Neuron (in vitro differentiated cells): ENCODE data around the gene HOXA13.

Experiments used
- H2AFZ ChIP-seq: one replicate; pipeline ENCODE4 v1.6.1; 2013; ENCODE audit warnings: low read depth, mild to moderate bottlenecking, inconsistent platforms, low read length, moderate library complexity
- H3K27me3 ChIP-seq: one replicate; pipeline ENCODE4 v1.6.1; 2013; ENCODE audit warnings: low read length; ENCODE audit not compliant: insufficient read depth
- H3K36me3 ChIP-seq: one replicate; pipeline ENCODE4 v1.6.1; 2013; ENCODE audit warnings: low read length; ENCODE audit not compliant: insufficient read depth
- H3K4me1 ChIP-seq: one replicate; pipeline ENCODE4 v1.6.1; 2013; ENCODE audit warnings: low read length; ENCODE audit not compliant: insufficient read depth
- H3K4me3 ChIP-seq: 2 replicates; pipeline ENCODE4 v1.5.1; 2013; ENCODE audit warnings: mild to moderate bottlenecking, low read length, moderate library complexity
- H3K9me3 ChIP-seq: one replicate; pipeline ENCODE4 v1.6.1; 2013; ENCODE audit warnings: low read length

The HOXA13 gene

DNA sequence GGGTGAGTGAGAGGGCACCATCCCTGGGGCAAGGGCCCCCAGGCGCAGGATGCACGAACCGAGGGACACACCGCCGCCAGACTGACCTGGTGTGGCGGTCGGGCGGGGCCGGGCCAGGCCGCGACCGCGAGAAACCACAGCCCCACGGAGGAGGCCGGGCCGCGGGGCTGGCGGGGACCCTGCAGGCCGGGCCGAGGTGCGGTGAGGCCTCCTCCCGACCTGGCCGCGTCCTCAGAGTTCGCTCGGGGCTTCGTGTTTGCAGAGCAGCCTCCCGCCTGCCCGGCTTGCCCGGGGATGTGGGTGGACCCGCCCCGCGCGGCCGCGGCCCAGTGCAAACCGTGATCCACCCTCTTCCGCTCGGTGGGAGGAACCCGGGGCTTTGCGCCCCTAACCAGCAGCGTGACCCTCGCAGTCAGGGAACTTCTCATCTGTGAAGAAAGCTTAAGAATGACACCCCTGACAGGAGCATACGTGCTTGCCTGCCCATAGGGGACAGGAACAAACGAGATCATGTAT lies 20.6 kb upstream of the HOXA13 start:
- Histone ChIP-seq H3K4me3 (no peak overlapping the region), H3K4me1 (no peaks in the 10 kb centered on the region), H3K27me3 (peaks cover 81% of the 10 kb centered on the region), H2AFZ (no peak overlapping the region), H3K9me3 (no peaks in the 10 kb centered on the region), H3K36me3 (no peaks in the 10 kb centered on the region)

DNA sequence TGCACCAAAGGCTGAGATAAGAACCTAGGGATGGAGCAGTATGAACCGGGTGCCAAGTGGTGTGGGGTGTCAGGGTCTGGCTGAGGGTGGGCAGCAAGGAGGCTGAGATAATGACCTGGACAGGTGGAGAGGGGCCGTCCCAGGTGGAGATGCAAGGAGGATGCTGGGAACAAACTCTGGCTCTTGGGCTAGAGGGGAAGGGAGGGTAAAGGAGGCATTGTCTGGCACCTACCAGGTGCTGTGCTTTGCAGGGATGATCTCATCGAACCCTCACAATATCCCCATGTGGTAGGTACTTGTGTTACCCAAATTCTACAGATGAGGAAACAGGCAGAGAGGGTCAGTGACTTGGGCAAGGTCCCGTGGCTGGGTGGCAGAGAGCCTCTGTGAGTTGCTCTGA lies 19.9 kb upstream of the HOXA13 start:
- Histone ChIP-seq H3K4me3 (no peak overlapping the region), H2AFZ (no peak overlapping the region), H3K9me3 (no peaks in the 10 kb centered on the region), H3K27me3 (peaks cover 81% of the 10 kb centered on the region), H3K36me3 (no peaks in the 10 kb centered on the region), H3K4me1 (no peaks in the 10 kb centered on the region)

DNA sequence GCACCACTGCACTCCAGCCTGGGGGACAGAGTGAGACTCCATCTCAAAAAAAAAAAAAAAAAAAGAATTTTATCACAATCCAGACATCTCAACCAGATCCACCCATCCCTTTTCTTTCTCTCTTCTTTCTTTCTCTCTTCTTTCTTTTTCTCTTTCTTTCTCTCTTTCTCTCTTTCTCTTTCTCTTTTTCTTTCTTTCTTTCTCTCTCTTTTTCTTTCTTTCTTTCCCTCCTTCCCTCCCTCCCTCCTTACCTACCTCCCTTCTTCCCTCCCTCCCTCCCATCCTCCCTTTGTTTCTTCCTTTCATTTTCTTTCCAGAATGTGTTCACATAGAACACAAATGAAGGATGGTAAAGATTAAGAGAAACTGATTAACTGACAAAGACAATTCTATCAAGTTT lies 18.1 kb upstream of the HOXA13 start:
- H2AFZ ChIP-seq, result no peak overlapping the region
- H3K4me3 ChIP-seq, result no peak overlapping the region
- H3K27me3 ChIP-seq, result peaks cover 85% of the 10 kb centered on the region
- no peaks in the 10 kb centered on the region for H3K9me3 ChIP-seq
- no peaks in the 10 kb centered on the region for H3K36me3 ChIP-seq
- H3K4me1 ChIP-seq, result no peaks in the 10 kb centered on the region

DNA sequence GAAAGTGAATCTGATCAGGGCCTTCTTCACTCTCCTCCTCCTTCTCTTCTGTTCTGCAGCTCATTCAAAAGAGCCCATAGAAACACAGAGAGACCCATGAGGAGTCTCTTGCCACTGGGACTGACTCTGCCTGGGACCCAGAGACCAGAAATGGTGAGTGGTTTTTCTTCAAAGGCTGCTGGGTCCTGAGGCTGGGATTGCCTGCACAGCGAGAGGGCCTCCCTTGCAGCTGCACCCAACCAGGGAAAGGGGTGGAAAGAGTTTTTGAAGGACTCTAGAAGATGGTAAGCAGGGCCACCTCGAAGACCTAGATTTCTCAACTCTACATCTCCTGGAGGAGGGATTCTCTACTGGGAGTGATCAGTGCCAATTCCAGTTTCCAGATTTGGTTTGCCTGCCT lies 15.5 kb upstream of the HOXA13 start:
- Histone ChIP-seq H3K36me3 (no peaks in the 10 kb centered on the region), H2AFZ (no peak overlapping the region), H3K9me3 (no peaks in the 10 kb centered on the region), H3K27me3 (peaks cover 87% of the 10 kb centered on the region), H3K4me1 (no peaks in the 10 kb centered on the region), H3K4me3 (no peak overlapping the region)

DNA sequence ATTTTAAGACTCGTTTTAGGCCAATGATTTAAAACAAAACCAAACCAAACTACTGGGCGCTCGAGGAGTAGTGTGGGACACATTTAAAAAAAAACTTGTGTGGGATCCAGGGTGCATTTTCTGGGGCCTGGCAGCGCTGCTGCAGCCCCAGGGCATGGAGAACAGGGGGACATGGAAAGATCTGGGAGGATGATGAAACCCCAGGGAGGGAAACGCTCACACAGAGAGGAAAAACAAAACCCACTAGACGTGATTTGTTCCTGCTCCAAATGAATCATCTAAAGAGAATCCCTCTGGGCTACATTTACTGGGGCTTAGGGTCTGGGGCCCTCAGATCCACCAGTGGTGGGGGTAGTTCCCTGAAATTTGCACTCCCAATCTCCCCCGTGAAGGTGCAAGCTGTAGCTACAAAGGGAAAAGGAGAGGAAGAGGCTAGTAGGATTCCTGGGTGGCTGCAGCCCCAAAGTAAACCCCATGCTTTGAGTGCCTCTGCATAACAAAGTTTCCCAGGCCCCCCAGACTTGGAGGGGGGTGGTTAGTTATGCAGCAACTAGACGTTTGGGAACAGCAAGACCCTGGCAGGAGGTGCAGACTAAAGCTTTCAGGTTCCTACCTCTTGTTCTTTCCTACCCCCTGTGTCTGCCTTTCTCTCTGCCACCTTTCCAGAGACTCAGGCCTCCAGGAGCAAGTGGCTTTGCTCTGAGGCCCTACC lies 14.5 kb upstream of the HOXA13 start:
- Histone ChIP-seq H3K27me3 (peaks cover 86% of the 10 kb centered on the region), H3K9me3 (no peaks in the 10 kb centered on the region), H3K4me1 (no peaks in the 10 kb centered on the region), H3K4me3 (no peak overlapping the region), H2AFZ (no peak overlapping the region), H3K36me3 (no peaks in the 10 kb centered on the region)

DNA sequence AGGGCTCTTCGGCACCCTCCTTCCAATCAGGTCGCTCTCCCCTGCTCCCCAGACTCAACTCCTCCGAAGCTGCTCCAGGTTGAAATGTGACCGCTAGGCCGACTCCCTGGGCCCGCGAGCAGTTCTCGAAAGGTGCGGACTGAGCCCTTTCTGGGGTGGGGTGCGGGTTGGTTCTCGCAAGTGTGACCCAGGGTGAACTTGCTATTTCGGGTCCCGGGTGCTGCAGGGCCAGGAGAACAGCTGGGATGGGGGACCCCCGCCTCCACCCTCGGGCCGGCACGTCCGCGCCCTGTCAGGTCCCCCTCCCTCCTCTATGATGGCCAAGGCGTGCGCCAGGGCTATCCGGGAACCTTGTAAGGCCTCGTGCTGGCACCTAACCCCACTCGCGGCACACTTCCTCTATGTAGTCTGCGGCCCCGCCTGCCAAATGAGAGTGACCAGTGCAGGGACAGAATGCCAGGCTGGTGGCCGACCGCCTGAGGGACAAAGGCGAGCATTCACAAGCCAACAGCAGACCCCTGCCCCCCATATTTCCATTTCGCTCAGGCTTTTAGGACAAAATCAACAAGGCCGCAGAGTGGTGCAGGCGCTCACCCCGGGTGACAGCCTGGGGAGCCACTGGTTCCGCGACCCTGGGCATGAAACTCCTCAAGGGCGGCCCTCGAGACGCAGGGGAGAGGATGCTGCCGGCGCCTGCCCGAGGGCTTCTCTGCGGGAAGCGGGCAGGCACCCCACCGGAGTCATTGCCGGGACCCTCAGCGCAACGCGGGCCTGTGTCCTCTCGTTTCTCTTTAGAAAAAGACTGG lies 13.7 kb upstream of the HOXA13 start:
- Histone ChIP-seq H3K27me3 (peaks cover 88% of the 10 kb centered on the region), H3K9me3 (no peaks in the 10 kb centered on the region), H3K4me3 (no peak overlapping the region), H3K4me1 (no peaks in the 10 kb centered on the region), H3K36me3 (no peaks in the 10 kb centered on the region), H2AFZ (no peak overlapping the region)

DNA sequence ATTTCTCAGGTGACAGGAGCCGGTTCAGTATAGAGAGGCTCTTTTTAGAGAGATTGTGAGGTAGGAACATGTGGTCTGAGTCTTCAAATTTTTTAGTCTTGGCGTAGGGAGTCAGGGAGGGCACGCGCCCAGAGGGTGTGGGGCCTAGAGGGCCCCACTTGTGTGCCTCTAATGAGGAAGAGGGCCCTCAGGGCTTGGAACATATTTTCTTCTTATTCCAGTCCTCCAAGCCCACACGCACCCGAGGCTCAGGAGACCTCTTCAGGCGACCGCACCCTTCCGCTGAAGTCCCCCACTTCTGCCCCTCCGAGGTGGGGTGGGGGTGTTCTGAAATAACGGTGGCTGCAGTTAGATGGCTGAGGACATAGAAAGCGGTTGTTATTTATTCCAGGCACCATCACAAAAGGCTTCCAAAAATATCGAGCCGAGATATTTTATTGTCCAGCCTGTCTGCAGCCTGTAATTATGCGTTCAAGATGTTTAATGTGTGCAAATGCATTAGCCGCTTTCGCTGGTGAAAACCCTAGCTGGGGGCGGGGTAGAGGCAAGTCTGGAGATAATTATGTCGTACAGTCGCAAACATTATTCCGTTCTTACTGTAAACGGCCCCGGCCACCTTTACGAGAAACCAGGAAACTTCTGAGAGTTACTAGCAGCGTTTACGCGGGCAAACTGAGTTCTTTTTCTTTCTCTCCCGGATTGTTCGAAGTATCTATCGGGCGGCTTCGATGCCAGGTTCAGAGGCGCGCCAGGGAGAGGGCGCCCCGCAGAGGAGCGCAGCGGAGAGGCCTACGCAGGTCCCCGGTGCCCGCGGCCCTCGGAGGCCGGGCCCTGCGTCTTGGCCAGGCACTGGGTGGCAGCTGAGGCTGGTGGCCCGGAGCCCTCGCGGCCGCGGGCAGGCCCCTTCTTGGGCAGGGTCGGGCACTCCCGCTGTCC lies 12.9 kb upstream of the HOXA13 start:
- Histone ChIP-seq H3K36me3 (no peaks in the 10 kb centered on the region), H3K4me3 (no peak overlapping the region), H3K27me3 (peaks cover 97% of the 10 kb centered on the region), H3K4me1 (no peaks in the 10 kb centered on the region), H3K9me3 (no peaks in the 10 kb centered on the region), H2AFZ (no peak overlapping the region)

DNA sequence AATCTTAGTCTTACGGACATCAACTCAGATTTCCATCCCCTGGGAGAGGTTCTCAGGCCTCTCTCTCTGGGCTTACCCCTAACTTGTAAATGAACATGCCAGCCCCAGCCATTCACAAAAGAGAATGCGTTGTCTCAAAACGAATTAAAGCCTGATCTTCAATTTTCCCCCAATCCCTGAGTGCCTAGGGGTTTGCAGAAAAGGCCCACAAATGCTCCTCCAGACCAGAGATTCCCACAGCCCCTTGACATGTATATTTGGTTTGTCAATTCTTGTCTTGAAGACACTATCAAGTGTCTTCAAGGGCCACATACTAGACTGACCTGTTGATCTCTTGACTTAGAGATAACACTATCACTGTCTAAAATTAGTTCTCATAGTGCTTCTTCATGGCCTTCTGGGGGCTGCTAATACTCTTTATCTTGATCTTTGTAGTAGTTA lies 11.9 kb upstream of the HOXA13 start:
- Histone ChIP-seq H3K4me3 (no peak overlapping the region), H2AFZ (no peak overlapping the region), H3K27me3 (peaks cover 97% of the 10 kb centered on the region), H3K4me1 (no peaks in the 10 kb centered on the region), H3K36me3 (no peaks in the 10 kb centered on the region), H3K9me3 (no peaks in the 10 kb centered on the region)

DNA sequence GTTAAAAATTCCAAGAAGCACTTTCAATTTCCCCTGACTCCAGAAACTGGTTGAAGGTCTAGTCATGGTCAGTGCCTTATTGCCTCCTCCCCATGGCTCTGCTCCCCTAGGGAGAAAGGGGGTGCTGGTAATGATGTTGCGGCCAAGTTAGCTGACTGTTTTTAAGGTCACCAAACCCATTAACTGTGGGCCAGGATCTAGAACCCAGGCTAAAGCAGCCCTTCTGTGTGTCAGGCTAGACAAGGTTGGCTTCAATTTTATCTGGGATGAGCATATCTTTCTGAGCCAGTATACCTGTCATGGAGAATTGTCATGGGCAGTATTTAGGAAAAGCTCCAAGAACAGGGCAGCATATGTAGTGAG lies 11.2 kb upstream of the HOXA13 start:
- Histone ChIP-seq H3K36me3 (no peaks in the 10 kb centered on the region), H3K9me3 (no peaks in the 10 kb centered on the region), H2AFZ (no peak overlapping the region), H3K27me3 (peaks cover 97% of the 10 kb centered on the region), H3K4me3 (no peak overlapping the region), H3K4me1 (no peaks in the 10 kb centered on the region)

DNA sequence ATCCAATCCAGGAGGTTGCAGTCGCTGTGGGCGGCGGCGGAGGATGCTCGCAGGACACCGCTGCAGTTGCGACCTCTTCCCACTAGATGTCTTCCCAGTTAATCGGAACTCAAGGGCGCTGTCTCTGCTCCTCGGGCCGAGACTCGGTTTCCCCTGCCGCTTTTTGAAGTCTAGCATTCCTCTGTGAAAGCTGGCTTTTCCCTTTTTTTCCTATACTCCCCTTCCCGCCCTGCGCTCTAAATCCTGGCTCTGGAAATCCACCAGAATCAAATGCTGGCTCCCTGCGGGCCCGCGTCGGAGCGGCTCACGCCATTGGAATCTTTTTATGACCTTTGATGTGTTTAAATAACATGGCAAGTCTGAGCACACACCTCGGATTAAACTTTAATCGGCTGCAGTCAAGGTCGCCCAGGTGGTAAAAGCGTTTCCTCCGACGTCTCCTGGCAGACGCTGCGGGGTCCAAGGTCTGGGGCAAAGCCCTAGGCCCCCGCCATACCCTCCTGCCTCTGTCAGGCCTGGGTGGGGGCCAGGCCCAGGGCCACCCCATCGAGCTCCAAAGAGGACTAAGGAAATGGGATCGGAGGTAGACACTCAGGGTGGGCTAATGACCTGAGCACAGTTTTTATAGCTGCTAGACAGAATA lies 10.7 kb upstream of the HOXA13 start:
- Histone ChIP-seq H3K4me1 (no peaks in the 10 kb centered on the region), H2AFZ (no peak overlapping the region), H3K36me3 (no peaks in the 10 kb centered on the region), H3K27me3 (peaks cover 97% of the 10 kb centered on the region), H3K9me3 (no peaks in the 10 kb centered on the region), H3K4me3 (no peak overlapping the region)

DNA sequence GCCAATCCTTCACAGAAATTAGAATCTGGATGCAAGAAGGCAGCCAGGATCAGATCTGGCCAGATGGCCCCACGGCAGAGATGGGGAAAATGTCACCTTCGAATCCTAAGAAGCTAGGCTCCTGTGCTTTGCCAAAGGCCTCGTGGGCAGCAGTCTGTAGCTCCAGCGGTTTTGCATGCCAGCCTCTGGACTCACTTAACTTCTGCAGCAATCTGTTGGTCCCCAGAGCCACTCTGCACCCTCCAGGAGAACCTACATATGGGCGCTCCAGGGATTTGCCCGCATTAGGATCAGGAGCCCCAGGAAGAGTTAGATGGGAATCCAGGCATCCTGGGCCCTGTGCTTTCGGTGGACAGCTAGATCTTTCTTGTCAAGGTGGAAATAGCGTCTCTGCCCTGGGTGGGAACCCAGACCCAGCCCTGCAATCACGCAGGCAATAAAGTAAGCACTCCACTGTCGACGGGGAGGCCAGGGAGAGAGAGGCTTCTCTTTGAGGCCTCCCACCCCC lies 10.1 kb upstream of the HOXA13 start:
- peaks cover 97% of the 10 kb centered on the region for H3K27me3 ChIP-seq
- H2AFZ ChIP-seq, result no peak overlapping the region
- no peaks in the 10 kb centered on the region for H3K36me3 ChIP-seq
- no peaks in the 10 kb centered on the region for H3K9me3 ChIP-seq
- H3K4me1 ChIP-seq, result no peaks in the 10 kb centered on the region
- no peak overlapping the region for H3K4me3 ChIP-seq

DNA sequence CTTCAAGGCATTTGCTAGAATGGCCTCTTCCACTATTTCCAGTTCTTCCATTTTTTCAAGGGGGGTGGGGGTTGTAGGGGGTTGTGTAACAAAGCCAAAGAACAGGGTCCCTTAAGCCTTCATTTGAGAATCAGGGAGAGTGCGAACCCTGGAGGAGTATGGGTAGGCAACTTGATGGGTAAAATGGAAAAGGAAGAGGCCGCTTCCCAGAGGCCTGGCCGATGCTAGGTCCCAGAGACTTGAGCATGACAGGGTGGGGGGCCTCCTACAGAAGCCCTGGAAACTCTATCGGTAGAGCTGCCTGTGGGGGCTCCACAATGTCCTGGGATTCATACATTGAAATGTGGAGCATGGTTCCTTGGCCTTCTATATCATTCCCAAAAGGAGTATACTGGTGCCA lies 9.1 kb upstream of the HOXA13 start:
- no peaks in the 10 kb centered on the region for H3K36me3 ChIP-seq
- no peak overlapping the region for H2AFZ ChIP-seq
- no peaks in the 10 kb centered on the region for H3K4me1 ChIP-seq
- H3K4me3 ChIP-seq, result no peak overlapping the region
- H3K9me3 ChIP-seq, result no peaks in the 10 kb centered on the region
- peaks cover 97% of the 10 kb centered on the region for H3K27me3 ChIP-seq
